Mucosa of descending colon (tissue), 3 donors: ENCODE measurements around the gene MC2R. TPM values are rescaled to one million over a fixed set of nuclear protein-coding genes. Genes with fewer than 3 reads are reported as not detected.

ENCODE experiments used
- ATAC-seq: fragments of 200-7000 bp; cut with Tn5 transposase; one replicate; pipeline ENCODE4 v1.9.1; 2020; ENCODE audit warnings: mild to moderate bottlenecking, moderate library complexity
- DNase-seq, 3 donors: peaks; one replicate each; pipeline ENCODE4 v3.0.0-alpha.2; 2020
- H3K36me3 ChIP-seq: fragments of 200-600 bp; one replicate; pipeline ENCODE4 v1.8.0; 2021; ENCODE audit warnings: low read depth, mild to moderate bottlenecking
- H3K4me1 ChIP-seq: fragments of 200-600 bp; one replicate; pipeline ENCODE4 v1.8.0; 2021; ENCODE audit warnings: low read depth, mild to moderate bottlenecking
- H3K4me3 ChIP-seq: fragments of 200-600 bp; one replicate; pipeline ENCODE4 v1.8.0; 2021; ENCODE audit warnings: mild to moderate bottlenecking
- H3K9me3 ChIP-seq: fragments of 200-600 bp; one replicate; pipeline ENCODE4 v1.8.0; 2021; ENCODE audit warnings: mild to moderate bottlenecking
- CTCF ChIP-seq: fragments of 200-600 bp; IDR thresholded peaks from one replicate; pipeline ENCODE4 v1.8.0; 2022; ENCODE audit warnings: antibody characterized with exemption, mild to moderate bottlenecking
- intact Hi-C, 2 donors: fragments of 100-400 bp; cut with DNase I in 1 of 2; cut with micrococcal nuclease in 1 of 2; formaldehyde crosslinking; loops; one replicate each; pipeline versions ENCODE4 v1.11.0 to v1.11.1; 2022; cut with DNase I, micrococcal nuclease
- total RNA-seq, 3 donors: library from RNA; stranded (reverse); fragmentation: NEBNext Ultra II Directional in 2 of 3; extraction: Animal tissue kit (Norgen Biotek cat#: 25700) in 2 of 3; gene quantifications; one replicate each; pipeline versions ENCODE4 v1.2.1 to v1.2.4, GENCODE V29; 2021 to 2023
- donor health status: DM: no; HTN: no; CAD: no; lungs with moderate emphysema.
- donor health status: DM: no; HTN: no; CAD: no.
- donor health status: DM: no; HTN: yes; CAD: no.

Gene MC2R
- total RNA-seq, 3 donors from 2014 or later: not detected

- DNase-seq: no peak
- intact Hi-C loops: no loop called here
- no peaks in the 10 kb centered on the region for H3K4me1 ChIP-seq
- H3K4me3 ChIP-seq: no peak overlapping the region
- no peaks in the 10 kb centered on the region for H3K36me3 ChIP-seq
- H3K9me3 ChIP-seq: no peaks in the 10 kb centered on the region
- no peak for ATAC-seq
- TF ChIP-seq CTCF: no peak
Measured at GRCh38 chr18:13885009-13885408, 30.3 kb downstream of the MC2R start.

GRCh38 chr18:13879937-13880336 lies 35.4 kb downstream of the MC2R start:
- Histone ChIP-seq H3K4me3 (no peak overlapping the region), H3K9me3 (no peaks in the 10 kb centered on the region), H3K4me1 (no peaks in the 10 kb centered on the region), H3K36me3 (no peaks in the 10 kb centered on the region)
- DNase-seq: no peak
- ATAC-seq: no peak
- no peak for TF ChIP-seq CTCF
- intact Hi-C loops: no loop called here

GRCh38 chr18:13879492-13879891 lies 35.8 kb downstream of the MC2R start:
- ATAC-seq: peak; percentile 83

GRCh38 chr18:13878857-13879256 lies 36.5 kb downstream of the MC2R start:
- ATAC-seq (no peak), DNase-seq (no peak)

More at GRCh38 chr18:13879492-13879891, 35.8 kb downstream of the MC2R start:
- Histone ChIP-seq H3K4me3 (no peak overlapping the region), H3K9me3 (no peaks in the 10 kb centered on the region), H3K36me3 (no peaks in the 10 kb centered on the region), H3K4me1 (no peaks in the 10 kb centered on the region)
- no peak for DNase-seq
- no peak for TF ChIP-seq CTCF
- intact Hi-C loops: no loop called here

GRCh38 chr18:13877157-13877556 lies 38.2 kb downstream of the MC2R start:
- no peaks in the 10 kb centered on the region for H3K4me1 ChIP-seq
- TF ChIP-seq CTCF: no peak
- H3K4me3 ChIP-seq: no peak overlapping the region
- H3K9me3 ChIP-seq: no peaks in the 10 kb centered on the region
- no peak for DNase-seq
- no peak for ATAC-seq
- intact Hi-C loops: no loop called here
- H3K36me3 ChIP-seq: no peaks in the 10 kb centered on the region

More at GRCh38 chr18:13878857-13879256, 36.5 kb downstream of the MC2R start:
- TF ChIP-seq CTCF: no peak
- Histone ChIP-seq H3K4me1 (no peaks in the 10 kb centered on the region), H3K36me3 (no peaks in the 10 kb centered on the region), H3K4me3 (no peak overlapping the region), H3K9me3 (no peaks in the 10 kb centered on the region)
- intact Hi-C loops: no loop called here

GRCh38 chr18:13874558-13874957 lies 40.8 kb downstream of the MC2R start:
- ATAC-seq: no peak
- intact Hi-C loops: no loop called here

More at GRCh38 chr18:13874558-13874957, 40.8 kb downstream of the MC2R start:
- no peak for TF ChIP-seq CTCF
- Histone ChIP-seq H3K9me3 (no peaks in the 10 kb centered on the region), H3K4me3 (no peak overlapping the region), H3K36me3 (no peaks in the 10 kb centered on the region), H3K4me1 (no peaks in the 10 kb centered on the region)
- DNase-seq: no peak
